OCI-LY7 (cell line): ENCODE results near the gene PHLDB1. TPM values are rescaled to one million over a fixed set of nuclear protein-coding genes. Genes with fewer than 3 reads are reported as not detected.

Source experiments
- Bru-seq: library from RNA; stranded (reverse); fragments of 400-500 nt; gene quantifications from one replicate; lab custom pipeline; 2021; lab: Mats Ljungman, UMichigan
- BruChase-seq, 2 experiments: library from RNA; stranded (reverse); fragments of 400-500 nt; gene quantifications; one replicate each; lab custom pipeline; 2021; lab: Mats Ljungman, UMichigan
- BruUV-seq: library from RNA; stranded (reverse); fragments of 400-500 nt; replicated peaks from 2 replicates; lab custom pipeline; 2021; lab: Mats Ljungman, UMichigan
- CTCF ChIA-PET: fragments of 300-600 bp; sonication (Branson Sonifier 250); formaldehyde crosslinking; loops from one replicate; lab custom pipeline; 2022; ENCODE audit warnings: antibody characterized with exemption; ENCODE audit not compliant: unreplicated experiment; lab: Charles Lee
- POLR2A ChIA-PET: fragments of 300-600 bp; sonication (Branson Sonifier 250); formaldehyde crosslinking; loops from one replicate; lab custom pipeline; 2022; ENCODE audit warnings: antibody characterized with exemption; lab: Charles Lee
- DNase-seq: peaks from one replicate; pipeline ENCODE4 v3.0.0-alpha.2; 2015; ENCODE audit warnings: low spot score
- H2AFZ ChIP-seq: fragments of 200-600 bp; sonication (generic), shearing (Covaris generic); 2 replicates; pipeline ENCODE4 v1.6.1; 2014; ENCODE audit warnings: mild to moderate bottlenecking, antibody characterized with exemption, low read length, moderate library complexity
- H3K27ac ChIP-seq: fragments of 200-600 bp; sonication (generic); 2 replicates; pipeline ENCODE4 v1.5.1; 2014; ENCODE audit warnings: mixed run types, low read depth, mild to moderate bottlenecking, moderate library complexity, low read length, inconsistent platforms; ENCODE audit not compliant: poor library complexity, severe bottlenecking
- H3K36me3 ChIP-seq: fragments of 200-600 bp; sonication (generic); 2 replicates; pipeline ENCODE4 v1.6.1; 2014; ENCODE audit warnings: mild to moderate bottlenecking, antibody characterized with exemption, low read length, moderate library complexity, mixed read lengths; ENCODE audit not compliant: insufficient read depth
- H3K4me1 ChIP-seq: fragments of 200-600 bp; sonication (generic); 2 replicates; pipeline ENCODE4 v1.5.1; 2014; ENCODE audit warnings: mild to moderate bottlenecking, low read length; ENCODE audit not compliant: insufficient read depth, poor library complexity, severe bottlenecking
- H3K4me2 ChIP-seq: fragments of 200-600 bp; sonication (generic); 2 replicates; pipeline ENCODE4 v1.6.1; 2014; ENCODE audit warnings: mild to moderate bottlenecking, low read length
- H3K4me3 ChIP-seq: fragments of 200-600 bp; sonication (generic); 2 replicates; pipeline ENCODE4 v1.5.1; 2014; ENCODE audit warnings: mild to moderate bottlenecking, low read depth, low read length; ENCODE audit not compliant: poor library complexity, severe bottlenecking
- H3K79me2 ChIP-seq: fragments of 200-600 bp; sonication (generic); 2 replicates; pipeline ENCODE4 v1.6.1; 2016; ENCODE audit warnings: low read depth, mild to moderate bottlenecking, low read length, moderate library complexity, mixed read lengths; ENCODE audit not compliant: insufficient read depth
- H3K9me2 ChIP-seq: fragments of 200-600 bp; sonication (generic); 2 replicates; pipeline ENCODE4 v1.6.1; 2016; ENCODE audit warnings: mild to moderate bottlenecking, low read length, mixed read lengths; ENCODE audit not compliant: insufficient read depth
- H3K9me3 ChIP-seq: fragments of 200-600 bp; sonication (generic); 2 replicates; pipeline ENCODE4 v1.6.1; 2014; ENCODE audit warnings: mild to moderate bottlenecking, mixed run types, low read length, mixed read lengths
- H4K20me1 ChIP-seq: fragments of 200-600 bp; sonication (generic); 2 replicates; pipeline ENCODE4 v1.6.1; 2014; ENCODE audit warnings: mild to moderate bottlenecking, antibody characterized with exemption, low read length, moderate library complexity, mixed read lengths; ENCODE audit not compliant: insufficient read depth
- EZH2phosphoT487 ChIP-seq: fragments of 200-600 bp; sonication (generic); IDR thresholded peaks from 2 replicates; pipeline ENCODE4 v1.6.1; 2018; ENCODE audit warnings: low read depth, borderline replicate concordance, mild to moderate bottlenecking, mixed run types, antibody characterized with exemption, low read length, moderate library complexity, mixed read lengths
- intact Hi-C: fragments of 100-400 bp; cut with micrococcal nuclease; formaldehyde crosslinking; loops from one replicate; pipeline ENCODE4 v1.10.0; 2022; ENCODE audit not compliant: unreplicated experiment
- long read RNA-seq: library from polyadenylated mRNA; stranded (forward); transcript quantifications from one replicate; pipeline ENCODE4 v2.0.0, GENCODE V29; 2022
- total RNA-seq, 2 experiments: library from RNA; depleted of rRNA in 1 of 2; stranded (reverse); fragments of >200 nt in 1 of 2; shearing (Covaris generic) in 1 of 2; gene quantifications; 2 replicates each; pipeline ENCODE4 v1.2.3, GENCODE V29; 2014 to 2022
- TF ChIP-seq, protein P1 (sequence below): fragments of 200-600 bp; sonication (generic); conservative IDR thresholded peaks from 2 replicates; pipeline ENCODE4 v1.5.1; 2014; ENCODE audit warnings: mild to moderate bottlenecking, antibody characterized with exemption, low read length, moderate library complexity, mixed read lengths

PHLDB1 gene
- not detected in 2 replicates for total RNA-seq (2014; rRNA removed; shearing (Covaris generic))
- total RNA-seq (2022): 0.19 and 0.28 TPM in 2 replicates
- Bru-seq, nascent RNA: percentile 10 among the genes with signal in this experiment
- BruChase-seq, experiment 1, labeled RNA remaining after a 6-hour chase: percentile 11 among the genes with signal in this experiment
- percentile 10 among the genes with signal in this experiment for BruChase-seq, experiment 2, labeled RNA remaining after a 2-hour chase
- long read RNA-seq, partial matches to known transcripts: 0 of 1 reads
- long read RNA-seq, other reads (novel, unspliced or antisense): 1 of 1 reads

DNA sequence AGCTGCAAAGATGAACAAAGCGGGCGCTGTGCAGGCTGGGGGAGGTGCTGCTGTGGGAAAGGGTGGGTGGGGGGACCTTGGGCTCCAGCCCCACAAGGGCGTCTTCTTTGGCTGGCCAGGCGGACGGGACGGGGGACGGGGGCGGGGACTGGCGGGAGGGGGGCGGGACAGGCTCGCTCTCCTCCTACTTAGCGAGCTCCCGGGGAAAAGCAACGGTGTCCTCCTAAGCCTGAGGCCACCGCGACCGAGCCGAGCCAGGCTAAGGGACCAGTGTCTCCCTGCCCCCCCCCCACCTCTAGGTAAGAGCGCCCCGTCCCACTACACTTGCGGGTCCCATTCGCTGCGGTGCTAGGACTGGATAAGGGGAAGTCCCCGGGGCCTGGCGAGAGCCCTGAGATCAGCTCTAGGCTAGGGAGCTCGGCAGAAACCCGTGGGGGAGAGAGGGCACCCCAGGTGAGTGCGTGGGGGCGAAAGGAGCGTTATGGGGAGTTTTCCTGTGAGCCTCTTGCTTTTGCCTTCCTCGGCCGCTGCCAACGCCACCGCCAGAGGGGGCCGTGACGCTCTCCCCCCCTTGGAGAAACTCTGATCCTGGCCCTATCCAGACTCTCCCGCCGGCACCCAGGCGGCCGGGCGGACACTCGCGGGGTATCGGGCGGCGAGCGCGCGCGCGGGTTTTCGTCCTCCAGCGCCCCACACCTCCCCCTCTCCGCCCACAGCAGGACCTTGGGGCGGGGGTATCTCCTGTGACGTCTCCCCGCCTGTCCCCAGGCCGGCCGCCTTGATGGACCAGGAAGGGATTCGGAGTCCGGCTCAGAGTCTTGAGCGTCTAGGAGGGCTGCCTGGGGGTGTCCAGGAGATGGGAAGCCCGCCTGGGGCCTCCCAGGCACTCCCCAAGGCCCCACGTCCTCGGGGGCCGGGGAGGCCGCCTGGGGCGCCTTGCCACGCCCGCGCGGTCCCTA is at the start of gene PHLDB1:
TSS of gene PHLDB1 (plus strand) at position 215 of the 959 bp plus-strand sequence. CDS start 6,222 bp downstream, outside the sequence.
- peaks cover 4% of the 10 kb centered on the region; the same call in 1 of the 2 replicates for H3K36me3 ChIP-seq
- peak within 1 kb of the TSS; percentile 68 for H3K4me2 ChIP-seq
- BruUV-seq: no TSS peak
- no peaks in the 10 kb centered on the region for H3K9me2 ChIP-seq
- H3K27ac ChIP-seq: no peak within 1 kb of the TSS
- H3K4me1 ChIP-seq: peaks cover 22% of the 10 kb centered on the region
- H3K79me2 ChIP-seq: no peaks in the 10 kb centered on the region
- intact Hi-C loops: no loop called here
- H2AFZ ChIP-seq: peak within 1 kb of the TSS; percentile 45; the same call in 1 of the 2 replicates
- no peaks in the 10 kb centered on the region for H3K9me3 ChIP-seq
- TF ChIP-seq, protein P1, sequence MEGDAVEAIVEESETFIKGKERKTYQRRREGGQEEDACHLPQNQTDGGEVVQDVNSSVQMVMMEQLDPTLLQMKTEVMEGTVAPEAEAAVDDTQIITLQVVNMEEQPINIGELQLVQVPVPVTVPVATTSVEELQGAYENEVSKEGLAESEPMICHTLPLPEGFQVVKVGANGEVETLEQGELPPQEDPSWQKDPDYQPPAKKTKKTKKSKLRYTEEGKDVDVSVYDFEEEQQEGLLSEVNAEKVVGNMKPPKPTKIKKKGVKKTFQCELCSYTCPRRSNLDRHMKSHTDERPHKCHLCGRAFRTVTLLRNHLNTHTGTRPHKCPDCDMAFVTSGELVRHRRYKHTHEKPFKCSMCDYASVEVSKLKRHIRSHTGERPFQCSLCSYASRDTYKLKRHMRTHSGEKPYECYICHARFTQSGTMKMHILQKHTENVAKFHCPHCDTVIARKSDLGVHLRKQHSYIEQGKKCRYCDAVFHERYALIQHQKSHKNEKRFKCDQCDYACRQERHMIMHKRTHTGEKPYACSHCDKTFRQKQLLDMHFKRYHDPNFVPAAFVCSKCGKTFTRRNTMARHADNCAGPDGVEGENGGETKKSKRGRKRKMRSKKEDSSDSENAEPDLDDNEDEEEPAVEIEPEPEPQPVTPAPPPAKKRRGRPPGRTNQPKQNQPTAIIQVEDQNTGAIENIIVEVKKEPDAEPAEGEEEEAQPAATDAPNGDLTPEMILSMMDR: peak; percentile 67
- peak; percentile 90; the same call in 1 of the 2 replicates for TF ChIP-seq EZH2phosphoT487
- no peaks in the 10 kb centered on the region for H4K20me1 ChIP-seq
- peak; percentile 18 for DNase-seq
- ChIA-PET POLR2A (interaction anchor here (0.7 kb wide), 1 partner anchor 100 kb away, joined by 3 read pairs; no protein-coding TSS in a partner anchor), CTCF (no interaction called here)
- H3K4me3 ChIP-seq: peak within 1 kb of the TSS; percentile 54

DNA sequence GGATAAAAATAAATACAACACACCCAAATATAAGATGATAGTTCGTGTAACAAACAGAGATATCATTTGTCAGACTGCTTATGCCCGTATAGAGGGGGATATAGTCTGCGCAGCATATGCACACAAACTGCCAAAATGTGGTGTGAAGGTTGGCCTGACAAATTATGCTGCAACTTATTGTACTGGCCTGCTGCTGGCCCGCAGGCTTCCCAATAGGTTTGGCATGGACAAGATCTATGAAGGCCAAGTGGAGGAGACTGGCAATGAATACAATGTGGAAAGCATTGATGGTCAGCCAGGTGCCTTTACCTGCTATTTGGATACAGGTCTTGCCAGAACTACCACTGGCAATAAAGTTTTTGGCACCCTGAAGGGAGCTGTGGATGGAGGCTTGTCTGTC is 46.6 kb upstream of the PHLDB1 start:
- Histone ChIP-seq H3K9me2 (no peaks in the 10 kb centered on the region), H3K9me3 (no peaks in the 10 kb centered on the region), H3K36me3 (peaks cover 7% of the 10 kb centered on the region; the same call in 1 of the 2 replicates), H3K4me2 (no peak overlapping the region), H3K4me3 (no peak overlapping the region), H3K4me1 (no peaks in the 10 kb centered on the region), H4K20me1 (no peaks in the 10 kb centered on the region), H2AFZ (no peak overlapping the region), H3K79me2 (no peaks in the 10 kb centered on the region), H3K27ac (no peak overlapping the region)
- intact Hi-C loops: loop anchor here (10.0 kb wide), 1 partner anchor 366 kb away; no protein-coding TSS in a partner anchor
- ChIA-PET CTCF (no interaction called here), POLR2A (interaction anchor here (1.0 kb wide), 1 partner anchor 10 kb away, joined by 4 read pairs; no protein-coding TSS in a partner anchor)
- BruUV-seq: no TSS peak
- DNase-seq: no peak
- TF ChIP-seq, protein P1: no peak
- no peak for TF ChIP-seq EZH2phosphoT487
